Gastroesophageal sphincter (tissue), 4 donors: ENCODE data around the gene SLC24A3. TPM values are rescaled to one million over a fixed set of nuclear protein-coding genes. Genes with fewer than 3 reads are reported as not detected.
A peak's percentile ranks its signal among the peaks of the same experiment; 100 is the strongest.

Experiments used
- ATAC-seq: fragments of 150-250 bp; one replicate; pipeline ENCODE4 v1.9.1; 2016; ENCODE audit warnings: mild to moderate bottlenecking, moderate library complexity
- H3K27ac ChIP-seq, 4 donors: fragments of 200-600 bp; sonication (generic) in 3 of 4; 1 replicate in 3 of 4; 2 replicates in 1 of 4; pipeline ENCODE4 v1.5.1; 2016 to 2019
- H3K27me3 ChIP-seq: fragments of 200-600 bp; sonication (generic); one replicate; pipeline ENCODE4 v1.5.1; 2019
- H3K36me3 ChIP-seq, 2 donors: fragments of 200-600 bp; sonication (generic); one replicate each; pipeline ENCODE4 v1.5.1; 2019; ENCODE audit warnings: control low read depth in 1 of 2
- H3K4me1 ChIP-seq, 3 donors: fragments of 200-600 bp; sonication (generic); 1 replicate in 2 of 3; 2 replicates in 1 of 3; pipeline ENCODE4 v1.5.1; 2016 to 2019; ENCODE audit warnings: control low read depth in 2 of 3
- H3K4me3 ChIP-seq, 2 donors: fragments of 200-600 bp; sonication (generic); one replicate each; pipeline ENCODE4 v1.5.1; 2019; ENCODE audit warnings: mild to moderate bottlenecking in 1 of 2, moderate library complexity in 1 of 2
- H3K9me3 ChIP-seq, 3 donors: fragments of 200-600 bp; sonication (generic); one replicate each; pipeline ENCODE4 v1.5.1; 2017 to 2019; ENCODE audit warnings: control low read depth in 2 of 3
- CTCF ChIP-seq, 4 experiments: fragments of 200-600 bp in 2 of 4; fragments of 450-650 bp in 2 of 4; sonication (generic) in 1 of 4; IDR thresholded peaks; one replicate each; pipeline ENCODE4 v1.5.1; 2017 to 2019; ENCODE audit warnings: antibody characterized with exemption in 4 of 4, mild to moderate bottlenecking in 2 of 4, moderate library complexity in 2 of 4
- EP300 ChIP-seq: sonication (generic); formaldehyde crosslinking; IDR thresholded peaks from one replicate; pipeline ENCODE4 v1.6.1; 2017; ENCODE audit warnings: antibody characterized with exemption, mild to moderate bottlenecking
- POLR2A ChIP-seq, 2 donors: fragments of 450-650 bp; IDR thresholded peaks; one replicate each; pipeline ENCODE4 v1.6.1; 2017; ENCODE audit warnings: antibody characterized with exemption in 2 of 2, mild to moderate bottlenecking in 2 of 2, moderate library complexity in 1 of 2
- POLR2AphosphoS5 ChIP-seq: sonication (generic); formaldehyde crosslinking; IDR thresholded peaks from one replicate; pipeline ENCODE4 v1.6.1; 2017; ENCODE audit warnings: antibody characterized with exemption
- WGBS, 2 donors: methylation state at CpG; one replicate each; pipeline ENCODE4 v1.1.5; 2018; ENCODE audit warnings: low coverage in 1 of 2; 5-methylcytosine and 5-hydroxymethylcytosine counted together
- total RNA-seq, 4 donors: library from RNA; depleted of rRNA; stranded (reverse); fragments of >200 nt; gene quantifications; one replicate each; pipeline ENCODE4 v1.1.0, GENCODE V29; 2016

SLC24A3 gene
- total RNA-seq, 4 donors from 2014 or later = 2.7 to 13.5 (median 5.5) TPM

- H3K27ac ChIP-seq = no peak overlapping the region
- peaks cover 0 to 6% (median 0%) of the 10 kb centered on the region in 3 donors for H3K4me1 ChIP-seq
- TF ChIP-seq POLR2AphosphoS5 (no peak), POLR2A (IDR thresholded peaks at IDR 0.05) (no peak), CTCF (IDR thresholded peaks at IDR 0.05) (no peak), EP300 (no peak)
- no peaks in the 10 kb centered on the region for H3K36me3 ChIP-seq
- no peak for ATAC-seq
- no peak overlapping the region for H3K4me3 ChIP-seq
- WGBS, 2 donors = 78 to 90% methylated on average over 5 to 6 of the region's 8 CpGs
- H3K27me3 ChIP-seq = no peaks in the 10 kb centered on the region
- H3K9me3 ChIP-seq = no peaks in the 10 kb centered on the region
Measured at GRCh38 chr20:19269737-19270340, 57.4 kb downstream of the SLC24A3 start.

GRCh38 chr20:19271879-19272651 lies 59.6 kb downstream of the SLC24A3 start:
- H3K27me3 ChIP-seq = no peaks in the 10 kb centered on the region
- TF ChIP-seq POLR2A (IDR thresholded peaks at IDR 0.05) (no peak), POLR2AphosphoS5 (no peak), EP300 (no peak), CTCF (IDR thresholded peaks at IDR 0.05) (no peak)
- WGBS, 2 donors = 91 to 97% methylated on average over 3 to 7 of the region's 7 CpGs
- H3K27ac ChIP-seq = no peak overlapping the region
- H3K4me3 ChIP-seq = no peak overlapping the region
- no peak for ATAC-seq
- no peaks in the 10 kb centered on the region for H3K9me3 ChIP-seq
- no peaks in the 10 kb centered on the region for H3K36me3 ChIP-seq
- H3K4me1 ChIP-seq = peaks cover 0 to 22% (median 9%) of the 10 kb centered on the region in 3 donors

GRCh38 chr20:19272976-19273654 lies 60.7 kb downstream of the SLC24A3 start:
- TF ChIP-seq POLR2AphosphoS5 = no peak
- TF ChIP-seq EP300 = no peak
- no peak for TF ChIP-seq CTCF (IDR thresholded peaks at IDR 0.05)
- no peak for TF ChIP-seq POLR2A (IDR thresholded peaks at IDR 0.05)

GRCh38 chr20:19274001-19274400 lies 61.6 kb downstream of the SLC24A3 start:
- WGBS, 2 donors = 100% methylated on average over 2 of the region's 5 CpGs; no CpG with 5 or more reads in 1 of the 2 donors
- no peaks in the 10 kb centered on the region for H3K9me3 ChIP-seq
- ATAC-seq = no peak
- H3K4me3 ChIP-seq = no peak overlapping the region
- TF ChIP-seq POLR2AphosphoS5 (no peak), POLR2A (IDR thresholded peaks at IDR 0.05) (no peak), CTCF (IDR thresholded peaks at IDR 0.05) (no peak), EP300 (no peak)
- H3K27me3 ChIP-seq = no peaks in the 10 kb centered on the region
- no peaks in the 10 kb centered on the region for H3K36me3 ChIP-seq
- peaks cover 0 to 22% (median 9%) of the 10 kb centered on the region in 3 donors for H3K4me1 ChIP-seq
- peak overlapping the region in 1 of 4 donors; percentile 17 for H3K27ac ChIP-seq

More at GRCh38 chr20:19272976-19273654, 60.7 kb downstream of the SLC24A3 start:
- no peak overlapping the region for H3K4me3 ChIP-seq
- H3K36me3 ChIP-seq = no peaks in the 10 kb centered on the region
- H3K27ac ChIP-seq = no peak overlapping the region
- no peaks in the 10 kb centered on the region for H3K9me3 ChIP-seq
- ATAC-seq = no peak
- 86 to 100% methylated on average over 1 of the region's 6 CpGs for WGBS, 2 donors
- peaks cover 0 to 22% (median 9%) of the 10 kb centered on the region in 3 donors for H3K4me1 ChIP-seq
- no peaks in the 10 kb centered on the region for H3K27me3 ChIP-seq
